ENCODE results near the gene FLT4.

FLT4 gene

GRCh38 chr5:180640861-180641565 is 8.4 kb downstream of the FLT4 start:
- FAIRE-seq, result no peak

DNA sequence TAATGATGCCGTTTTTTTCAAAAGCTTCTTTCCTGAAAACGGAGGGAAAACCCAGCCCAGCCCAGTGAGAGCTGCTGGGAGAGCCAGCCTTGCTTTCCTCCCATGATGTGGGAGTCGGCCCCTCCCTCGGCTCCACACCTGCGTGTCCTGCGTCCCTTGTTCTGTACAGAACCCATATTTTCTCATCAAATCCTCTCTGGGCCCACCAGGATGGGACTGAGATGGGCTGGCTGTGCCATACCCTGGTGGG is 8.9 kb downstream of the FLT4 start:
- no peak for FAIRE-seq

GRCh38 chr5:180639741-180640610 is 9.4 kb downstream of the FLT4 start:
- FAIRE-seq, result no peak

- FAIRE-seq, result no peak
These were observed 10.1 kb downstream of the FLT4 start for GRCh38 chr5:180639287-180639686.

GRCh38 chr5:180637962-180638680 is 11.3 kb downstream of the FLT4 start:
- FAIRE-seq, result no peak

- no peak for FAIRE-seq
These were observed 12.9 kb downstream of the FLT4 start for GRCh38 chr5:180636403-180637075.

DNA sequence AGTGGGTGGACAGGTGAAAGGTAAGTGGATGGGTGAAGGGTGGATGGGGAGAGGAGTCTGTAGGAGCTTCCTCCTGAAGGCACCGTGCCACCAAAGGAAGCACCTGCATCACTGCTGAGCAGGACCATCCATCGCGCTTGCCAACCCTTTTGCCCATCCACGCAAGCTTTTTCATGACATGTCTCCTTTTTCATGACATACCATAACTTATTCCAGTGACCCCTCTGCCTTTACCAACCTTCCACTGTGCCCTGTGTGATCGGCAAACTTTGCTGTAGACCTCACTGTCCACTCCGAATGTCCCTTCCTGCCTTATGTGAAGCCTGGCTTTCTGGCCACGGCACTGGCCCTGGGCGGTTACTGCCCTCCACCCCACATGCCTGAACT is 13.4 kb downstream of the FLT4 start:
- no peak for FAIRE-seq

DNA sequence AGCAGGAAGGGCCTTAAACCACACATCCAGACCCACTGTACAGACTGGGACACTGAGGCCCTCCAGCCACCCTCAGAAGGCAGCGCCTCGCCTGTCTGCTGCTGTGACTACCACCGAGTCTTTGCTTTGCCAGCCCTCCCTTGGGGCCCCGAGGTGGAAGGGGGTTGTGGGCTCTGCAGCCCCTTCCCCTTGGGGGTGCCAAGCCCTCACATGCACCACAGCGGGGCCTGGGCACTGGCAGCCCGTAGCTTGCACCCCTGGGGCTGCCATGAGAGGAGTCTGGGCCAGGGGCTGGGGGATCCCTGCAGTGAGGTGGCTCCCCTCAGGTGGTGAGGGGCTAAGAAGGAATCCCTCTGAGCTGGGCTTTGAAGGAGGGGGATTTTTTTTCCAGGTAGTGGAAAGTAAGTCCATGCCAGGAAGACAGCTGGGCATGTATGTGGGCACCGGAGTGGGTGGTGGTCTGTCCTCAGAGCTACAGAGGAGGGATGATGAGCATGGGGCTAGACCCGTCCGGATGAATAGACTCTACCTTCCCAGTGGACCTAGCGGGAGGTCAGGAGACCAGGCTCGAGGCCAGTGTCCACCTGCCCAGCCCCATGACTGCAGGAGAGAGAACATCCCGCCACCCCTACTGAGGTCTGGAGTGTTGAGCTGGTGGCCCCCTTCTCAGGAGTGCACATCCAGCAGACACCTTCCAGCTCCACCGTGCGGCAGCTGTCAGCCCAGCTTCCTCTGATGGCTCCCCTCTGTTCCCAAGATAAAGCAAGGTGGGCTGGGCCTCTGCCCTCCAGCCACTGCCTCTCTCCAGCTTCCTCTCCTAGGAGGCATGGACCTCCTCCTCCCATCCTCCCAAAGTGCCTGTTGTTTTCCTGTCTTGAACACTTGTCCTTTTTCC is 15.9 kb downstream of the FLT4 start:
- no peak for FAIRE-seq

GRCh38 chr5:180632768-180633167 is 16.6 kb downstream of the FLT4 start:
- FAIRE-seq, result no peak

GRCh38 chr5:180631549-180632383 is 17.6 kb downstream of the FLT4 start:
- no peak for FAIRE-seq

- FAIRE-seq, result no peak
These were observed 19.0 kb downstream of the FLT4 start for GRCh38 chr5:180630426-180630825.

DNA sequence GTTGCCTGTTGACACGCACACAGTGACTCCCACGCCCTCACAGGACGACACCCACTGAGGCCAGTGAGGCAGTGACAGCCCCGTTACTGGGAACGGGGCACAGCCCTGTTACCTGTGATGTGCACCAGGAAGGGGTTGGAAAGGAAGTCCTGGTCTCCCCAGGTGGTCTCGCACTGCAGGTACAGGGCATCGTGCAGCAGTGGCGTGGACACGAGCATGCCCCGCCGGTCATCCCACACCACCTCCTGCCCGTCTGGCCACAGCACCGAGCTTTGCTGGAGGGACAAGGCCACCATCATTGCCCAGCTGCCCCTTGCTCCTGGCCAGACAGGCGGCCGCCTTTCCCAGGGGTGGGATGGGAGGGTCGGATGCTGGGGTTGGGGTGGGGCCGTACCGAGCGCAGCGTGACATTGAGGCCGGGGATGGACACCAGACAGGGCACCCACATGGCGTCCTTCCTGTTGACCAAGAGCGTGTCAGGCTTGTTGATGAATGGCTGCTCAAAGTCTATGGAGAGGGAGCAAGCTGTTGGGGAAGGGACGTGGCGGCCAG is 19.5 kb downstream of the FLT4 start:
- FAIRE-seq, result no peak

DNA sequence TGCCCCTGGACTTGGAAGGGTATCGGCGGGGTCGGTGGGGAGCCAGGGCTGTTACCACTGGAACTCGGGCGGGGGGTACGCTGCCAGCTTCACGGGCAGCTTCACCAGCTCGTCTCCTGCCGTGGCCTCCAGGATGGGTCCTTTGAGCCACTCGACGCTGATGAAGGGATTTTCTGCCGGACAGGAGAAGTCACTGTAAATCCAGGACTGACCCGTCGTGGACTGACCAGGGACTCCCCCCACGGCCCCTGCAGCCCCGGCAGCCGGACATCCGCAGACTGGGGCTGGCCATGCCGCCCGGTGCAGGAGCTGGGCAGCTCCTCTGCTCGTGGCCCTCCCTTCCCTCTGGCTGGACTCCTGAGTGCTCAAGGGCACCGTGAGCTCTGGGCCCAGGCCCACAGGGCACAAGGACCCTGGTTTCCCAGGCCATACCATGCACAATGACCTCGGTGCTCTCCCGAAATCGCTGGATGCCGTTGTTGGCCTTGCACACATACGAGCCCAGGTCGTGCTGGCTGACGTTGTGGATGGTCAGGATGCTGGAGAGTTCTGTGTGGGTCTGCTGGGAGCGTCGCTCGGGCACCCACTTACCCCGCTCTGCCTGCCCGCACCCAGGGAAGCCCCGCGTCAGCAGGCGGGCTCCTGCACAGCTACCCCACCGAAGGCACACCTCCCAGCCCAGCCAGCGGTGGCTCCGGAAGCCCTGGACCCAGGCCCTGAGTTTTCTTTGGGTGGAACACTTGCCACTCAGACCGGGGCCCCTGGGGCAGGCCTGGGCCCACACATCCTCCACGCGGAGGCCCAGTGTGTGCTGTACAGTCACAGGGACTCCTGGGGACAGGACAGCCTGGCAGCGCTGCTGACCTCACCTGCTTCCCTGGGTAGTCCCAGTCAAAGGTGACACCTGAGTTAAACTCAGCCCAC is 20.3 kb downstream of the FLT4 start:
- FAIRE-seq, result no peak

DNA sequence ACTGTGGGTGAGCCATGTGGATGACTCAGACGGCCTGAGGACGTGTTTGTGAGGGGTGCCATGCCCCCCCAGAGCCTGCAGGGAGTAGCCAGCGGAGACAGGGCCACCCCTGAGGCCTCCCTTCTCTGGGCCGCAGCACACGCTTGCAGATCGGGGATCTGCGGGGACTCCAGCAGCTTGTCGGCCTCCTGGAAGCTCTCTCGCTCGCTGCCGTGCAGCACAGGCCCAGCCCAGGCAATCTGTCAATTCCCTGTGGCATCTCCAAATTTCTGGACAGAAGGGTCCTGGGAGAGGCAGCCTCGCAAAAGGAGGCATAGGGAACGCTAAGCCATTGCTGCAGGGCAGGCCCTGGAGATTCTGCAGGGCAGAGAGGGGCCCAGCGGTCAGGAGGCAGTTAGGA is 21.2 kb downstream of the FLT4 start:
- FAIRE-seq, result no peak

GRCh38 chr5:180627386-180628120 is 21.8 kb downstream of the FLT4 start:
- no peak for FAIRE-seq

DNA sequence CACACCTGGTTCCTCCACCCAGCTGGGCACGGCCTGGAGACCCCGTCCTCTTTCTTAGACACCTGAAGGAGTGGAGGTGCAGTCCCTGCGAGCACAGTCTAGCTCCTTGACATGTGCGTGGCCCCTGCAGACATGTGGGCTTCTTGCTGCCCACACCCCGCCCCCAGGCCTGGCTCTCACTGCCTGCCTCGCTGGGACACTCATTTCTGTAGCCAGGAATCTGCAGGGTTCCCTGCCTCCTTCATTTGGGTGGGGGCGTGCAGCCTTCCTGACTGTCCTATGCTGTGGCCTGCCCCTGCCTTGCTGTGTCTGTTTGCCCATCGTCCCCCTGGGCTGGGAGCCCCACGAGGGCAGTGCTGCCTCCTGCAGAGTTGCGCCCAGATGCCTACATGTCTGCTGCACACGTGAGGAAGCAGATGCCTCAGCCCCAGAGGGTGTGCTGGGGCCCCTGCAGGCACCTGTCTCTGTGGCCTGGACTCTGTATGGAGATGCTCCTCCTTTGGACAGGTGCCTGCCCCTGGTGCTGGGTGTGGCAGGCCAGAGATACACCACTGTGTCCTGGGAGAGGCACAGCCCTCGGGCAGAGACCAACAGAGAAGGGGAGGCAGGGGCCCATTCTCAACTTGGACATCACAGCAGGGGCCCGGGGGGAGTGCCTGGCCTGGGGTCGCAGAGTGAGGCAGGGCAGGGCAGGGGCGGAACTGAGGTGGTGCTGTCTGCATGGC is 22.6 kb downstream of the FLT4 start:
- FAIRE-seq, result no peak

DNA sequence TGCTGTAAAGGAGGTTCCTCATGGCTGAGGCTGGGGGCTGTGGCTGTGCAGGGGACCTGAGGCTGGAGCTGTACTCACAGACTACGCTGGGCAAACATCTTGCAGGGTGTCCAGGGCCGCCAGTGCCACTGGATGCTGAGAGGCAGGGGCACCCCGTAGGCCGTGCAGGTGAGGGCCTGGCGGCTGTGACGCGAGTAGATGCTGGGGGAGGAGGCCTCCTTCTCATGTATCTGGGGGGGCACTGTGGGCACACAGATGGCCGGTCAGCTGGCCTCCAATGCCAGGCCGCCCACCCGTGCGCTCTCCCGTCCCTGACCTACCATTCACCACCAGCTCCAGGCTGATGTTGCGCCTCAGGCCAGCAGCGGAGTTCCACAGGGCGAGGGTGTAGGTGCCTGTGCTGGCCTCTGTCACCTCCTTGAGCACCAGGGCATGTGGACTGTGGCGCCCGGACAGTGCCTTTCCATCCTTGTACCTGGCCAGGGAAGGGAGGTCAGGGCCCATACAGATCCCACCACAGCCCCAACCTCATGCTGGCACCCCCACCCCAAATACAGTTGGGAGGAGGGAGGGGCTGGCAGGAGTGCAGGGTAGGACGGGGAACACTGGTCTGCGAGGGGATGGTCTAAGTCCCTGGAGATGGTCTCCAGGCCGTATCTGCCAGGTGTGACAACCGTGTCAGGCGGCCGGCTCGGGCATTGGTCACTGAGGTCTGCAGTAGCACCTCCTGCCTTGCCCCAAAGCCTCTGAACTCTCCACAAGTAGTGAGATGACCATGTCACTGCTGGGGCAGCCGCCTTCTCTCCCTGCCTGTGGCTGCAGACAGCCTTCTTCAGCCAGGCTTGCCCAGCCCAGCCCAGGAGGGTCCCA is 23.4 kb downstream of the FLT4 start:
- FAIRE-seq, result no peak

Data from TTC549 (cell line).